CD4-positive, alpha-beta T cell treated with Interleukin-2 at 100 ng/mL for 4 hours (primary cell): ENCODE measurements around the gene FAAP20.
"Not testable (repeated sequence)": the region's sequence is repeated elsewhere in the genome, so short reads cannot be mapped to it uniquely, and the experiment has no call there.

ENCODE experiments used
- DNase-seq: peaks from one replicate; pipeline ENCODE4 v3.0.0-alpha.2; 2020; ENCODE audit warnings: low spot score

The FAAP20 gene

GRCh38 chr1:2156866-2157265 lies 37.7 kb downstream of the FAAP20 start:
- DNase-seq = no peak

DNA sequence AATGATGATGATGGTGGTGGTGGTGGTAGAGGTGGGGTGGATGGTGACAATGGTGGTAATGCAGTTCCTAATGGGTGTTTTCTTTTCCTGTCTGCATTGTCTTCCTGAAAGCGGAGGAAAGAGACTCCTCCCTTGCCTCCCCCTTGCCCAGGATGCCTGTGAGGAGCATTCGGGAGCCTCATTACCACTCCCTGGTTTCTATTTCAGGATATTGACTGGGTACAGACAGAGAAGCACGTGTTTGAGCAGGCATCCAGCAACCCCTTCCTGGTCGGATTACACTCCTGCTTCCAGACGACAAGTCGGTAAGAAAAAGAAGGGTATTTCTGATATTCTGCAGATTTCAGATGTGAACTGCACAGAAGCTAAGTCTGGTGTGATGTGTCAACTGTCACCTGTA lies 38.8 kb downstream of the FAAP20 start:
- DNase-seq = no peak

- DNase-seq = no peak
These were observed 39.4 kb downstream of the FAAP20 start for GRCh38 chr1:2155147-2155598.

GRCh38 chr1:2154022-2154421 lies 40.5 kb downstream of the FAAP20 start:
- no peak for DNase-seq

- no peak for DNase-seq
These were observed 41.6 kb downstream of the FAAP20 start for GRCh38 chr1:2152954-2153353.

DNA sequence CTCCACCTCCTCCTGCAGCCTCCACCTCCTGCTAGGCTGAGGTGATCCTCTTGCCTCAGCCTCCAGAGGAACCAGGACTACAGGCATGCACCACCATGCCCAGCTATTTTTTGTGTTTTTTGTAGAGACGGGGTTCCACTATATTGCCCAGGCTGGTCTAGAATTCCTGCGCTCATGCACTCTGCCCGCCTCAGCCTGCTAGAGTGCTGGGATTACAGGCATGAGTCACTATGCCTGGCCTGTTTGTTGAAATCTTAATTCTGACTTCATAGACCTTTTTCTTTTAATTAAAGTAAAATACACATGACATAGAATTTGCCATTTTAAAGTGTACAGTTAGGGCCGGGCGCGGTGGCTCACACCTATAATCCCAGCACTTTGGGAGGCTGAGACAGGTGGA lies 42.7 kb downstream of the FAAP20 start:
- DNase-seq = no peak

GRCh38 chr1:2151252-2151651 lies 43.3 kb downstream of the FAAP20 start:
- no peak for DNase-seq

DNA sequence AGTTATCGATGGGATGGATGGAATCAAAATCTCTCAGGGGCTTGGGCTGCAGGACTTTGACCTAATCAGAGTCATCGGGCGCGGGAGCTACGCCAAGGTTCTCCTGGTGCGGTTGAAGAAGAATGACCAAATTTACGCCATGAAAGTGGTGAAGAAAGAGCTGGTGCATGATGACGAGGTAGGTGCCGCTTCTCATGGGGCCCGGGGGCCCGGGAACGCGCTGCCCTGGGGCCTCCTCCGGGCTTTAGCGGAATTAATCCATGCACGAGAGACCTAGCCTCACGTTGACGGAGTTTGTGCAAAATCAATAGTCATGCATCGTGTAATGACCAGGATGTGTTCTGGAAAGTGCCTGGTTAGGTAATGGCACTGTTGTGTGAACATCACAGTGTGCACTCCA lies 43.8 kb downstream of the FAAP20 start:
- no peak for DNase-seq

DNA sequence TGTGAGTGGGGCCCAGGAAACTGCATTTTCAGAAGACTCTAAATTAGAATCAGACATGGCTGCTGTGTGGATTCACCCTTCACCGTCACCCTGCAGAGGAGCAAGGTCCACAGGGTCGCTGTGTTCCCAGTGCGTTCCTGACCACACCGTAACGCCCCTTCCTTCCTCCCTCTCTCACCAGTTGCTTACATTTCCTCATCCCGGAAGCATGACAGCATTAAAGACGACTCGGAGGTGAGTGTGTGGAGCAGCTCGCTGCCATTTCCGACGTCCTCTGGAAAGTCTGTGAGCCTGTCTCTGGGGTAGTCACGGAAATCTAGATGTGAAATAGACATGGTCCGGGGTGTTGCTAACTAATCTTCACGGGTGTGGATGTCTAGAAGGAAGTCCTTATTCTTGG lies 45.9 kb downstream of the FAAP20 start:
- DNase-seq = peak; percentile 70

DNA sequence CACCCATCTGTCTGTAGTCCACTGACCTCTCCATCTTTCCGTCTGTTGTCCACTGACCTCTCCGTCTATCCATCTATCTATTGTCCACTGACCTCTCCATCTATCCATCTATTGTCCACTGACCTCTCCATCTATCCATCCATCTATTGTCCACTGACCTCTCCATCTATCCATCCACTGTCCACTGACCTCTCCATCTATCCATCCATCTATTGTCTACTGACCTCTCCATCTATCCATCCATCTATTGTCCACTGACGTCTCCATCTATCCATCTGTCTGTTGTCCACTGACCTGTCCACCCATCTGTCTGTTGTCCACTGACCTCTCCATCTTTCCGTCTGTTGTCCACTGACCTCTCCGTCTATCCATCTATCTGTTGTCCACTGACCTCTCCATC lies 46.7 kb downstream of the FAAP20 start:
- not testable (repeated sequence) for DNase-seq

GRCh38 chr1:2146836-2147517 lies 47.6 kb downstream of the FAAP20 start:
- no peak for DNase-seq

DNA sequence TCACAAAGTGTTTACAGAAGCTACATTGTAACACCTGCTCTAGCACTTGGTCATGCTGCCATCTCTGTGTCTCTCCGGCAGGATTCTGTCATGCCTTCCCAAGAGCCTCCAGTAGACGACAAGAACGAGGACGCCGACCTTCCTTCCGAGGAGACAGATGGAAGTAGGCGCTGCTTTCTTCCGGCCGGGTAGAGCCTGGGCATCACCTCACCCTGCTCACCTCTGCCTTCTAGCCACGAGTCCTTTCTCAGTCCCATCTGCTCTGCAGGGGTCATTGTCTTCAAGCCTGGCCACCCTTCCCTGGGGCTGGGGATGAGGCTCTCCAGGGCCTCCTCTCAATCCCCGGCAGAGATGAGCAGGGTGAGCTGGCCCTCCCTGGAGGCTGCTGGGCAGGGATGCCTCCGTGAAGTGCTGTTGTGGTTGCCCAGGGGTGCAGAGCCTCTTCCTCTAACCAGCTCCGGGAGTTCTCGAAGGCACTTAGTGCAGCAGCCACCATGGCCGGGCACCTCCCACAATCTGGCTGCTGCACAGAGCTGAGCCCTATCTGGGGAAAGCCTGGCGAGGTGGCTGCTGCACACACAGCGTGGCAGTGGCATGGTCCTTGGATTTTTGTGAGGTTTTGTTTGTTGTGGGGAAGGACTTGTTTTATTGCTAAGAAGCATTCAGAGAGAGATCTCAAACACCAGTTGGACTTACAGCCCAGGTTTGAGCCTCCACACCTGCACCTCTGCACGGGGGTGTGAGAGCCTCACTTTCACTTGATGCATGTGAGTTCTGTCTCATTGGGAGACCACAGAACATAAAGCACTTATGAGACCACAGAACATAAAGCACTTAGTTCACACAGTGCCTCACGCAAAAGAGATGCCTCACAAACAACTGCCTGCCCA lies 48.4 kb downstream of the FAAP20 start:
- DNase-seq = no peak

GRCh38 chr1:2144501-2145090 lies 50.0 kb downstream of the FAAP20 start:
- DNase-seq = no peak

DNA sequence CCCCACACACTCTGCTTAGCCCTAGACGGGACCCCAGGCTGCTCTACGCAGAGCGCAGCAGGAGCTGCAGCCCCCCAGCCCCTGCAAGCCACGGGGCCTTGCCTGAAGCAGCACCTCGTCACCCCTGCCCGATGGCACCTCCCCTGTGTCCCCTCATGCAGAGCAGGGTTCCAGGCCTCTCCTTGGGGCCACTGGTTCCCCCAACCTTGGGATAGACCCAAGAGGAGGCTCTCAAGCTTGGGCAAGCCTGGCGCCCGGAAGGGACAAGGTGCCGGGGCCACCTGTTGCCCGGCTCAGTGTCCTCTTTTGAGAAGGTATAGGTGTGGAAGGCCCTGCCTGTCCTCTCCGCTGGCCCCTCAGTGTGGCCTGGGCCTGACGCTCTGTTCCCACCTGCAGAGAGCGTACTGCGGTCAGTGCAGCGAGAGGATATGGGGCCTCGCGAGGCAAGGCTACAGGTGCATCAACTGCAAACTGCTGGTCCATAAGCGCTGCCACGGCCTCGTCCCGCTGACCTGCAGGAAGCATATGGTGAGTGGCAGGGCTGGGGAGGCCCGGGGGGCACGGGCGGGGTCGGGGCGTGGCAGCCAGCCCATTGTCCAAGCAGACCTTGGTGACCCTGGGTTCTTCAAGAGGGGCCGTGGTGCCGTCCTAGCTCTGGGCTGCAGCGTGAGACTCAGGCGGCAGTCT lies 50.6 kb downstream of the FAAP20 start:
- DNase-seq = no peak

- DNase-seq = no peak
These were observed 53.5 kb downstream of the FAAP20 start for GRCh38 chr1:2141025-2141424.
